IPS-20b (cell line): ENCODE results near the gene CDH18.
A peak's percentile ranks its signal among the peaks of the same experiment; 100 is the strongest.

Experiments used
- H3K27ac ChIP-seq: one replicate; pipeline ENCODE4 v1.5.1; 2013; ENCODE audit warnings: low read length
- H3K27me3 ChIP-seq: 2 replicates; pipeline ENCODE4 v1.6.1; 2013; ENCODE audit warnings: mild to moderate bottlenecking, low read length, inconsistent platforms; ENCODE audit not compliant: insufficient read depth
- H3K36me3 ChIP-seq: 2 replicates; pipeline ENCODE4 v1.6.1; 2013; ENCODE audit warnings: low read depth, mild to moderate bottlenecking, inconsistent platforms, low read length, moderate library complexity; ENCODE audit not compliant: insufficient read depth
- H3K4me1 ChIP-seq: 2 replicates; pipeline ENCODE4 v1.6.1; 2013; ENCODE audit warnings: mild to moderate bottlenecking, control low read depth, inconsistent platforms, low read length, moderate library complexity; ENCODE audit not compliant: insufficient read depth
- H3K4me3 ChIP-seq: 2 replicates; pipeline ENCODE4 v1.5.1; 2013; ENCODE audit warnings: mild to moderate bottlenecking, low read length, inconsistent platforms
- H3K9ac ChIP-seq: 2 replicates; pipeline ENCODE4 v1.6.1; 2013; ENCODE audit warnings: low read depth, mild to moderate bottlenecking, inconsistent platforms, low read length, moderate library complexity
- H3K9me3 ChIP-seq: 2 replicates; pipeline ENCODE4 v1.6.1; 2013; ENCODE audit warnings: mild to moderate bottlenecking, low read depth, low read length, inconsistent platforms; ENCODE audit not compliant: insufficient read depth

Gene CDH18

GRCh38 chr5:19713740-19714139 lies 274.3 kb downstream of the CDH18 start:
- H3K4me1 ChIP-seq: no peaks in the 10 kb centered on the region
- no peak overlapping the region for H3K4me3 ChIP-seq
- no peaks in the 10 kb centered on the region for H3K36me3 ChIP-seq
- H3K9ac ChIP-seq: no peak overlapping the region
- H3K9me3 ChIP-seq: peaks cover 3% of the 10 kb centered on the region; the same call in 1 of the 2 replicates
- no peak overlapping the region for H3K27ac ChIP-seq
- H3K27me3 ChIP-seq: no peaks in the 10 kb centered on the region

GRCh38 chr5:19709403-19709802 lies 278.6 kb downstream of the CDH18 start:
- no peaks in the 10 kb centered on the region for H3K4me1 ChIP-seq
- no peaks in the 10 kb centered on the region for H3K36me3 ChIP-seq
- no peak overlapping the region for H3K9ac ChIP-seq
- no peak overlapping the region for H3K4me3 ChIP-seq
- H3K27ac ChIP-seq: no peak overlapping the region
- H3K9me3 ChIP-seq: peaks cover 3% of the 10 kb centered on the region
- H3K27me3 ChIP-seq: no peaks in the 10 kb centered on the region

DNA sequence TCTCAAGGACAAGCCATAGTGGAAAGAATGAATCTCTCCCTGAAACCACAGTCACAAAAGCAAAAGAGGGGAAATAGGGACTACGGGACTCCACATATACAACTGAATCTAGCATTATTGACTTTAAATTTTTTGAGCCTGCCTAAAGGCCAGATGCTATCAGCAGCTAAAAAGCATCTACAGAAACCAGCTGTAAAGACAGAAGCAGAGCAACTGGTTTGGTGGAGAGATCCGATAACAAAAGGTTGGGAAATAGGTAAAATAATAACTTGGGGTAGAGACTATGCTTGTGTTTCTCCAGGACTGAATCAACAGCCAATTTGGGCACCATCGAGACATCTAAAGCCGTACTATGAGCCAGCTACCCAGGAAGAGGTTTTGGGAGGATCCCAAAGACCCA lies 281.2 kb downstream of the CDH18 start:
- Histone ChIP-seq H3K9me3 (peaks cover 14% of the 10 kb centered on the region), H3K36me3 (no peaks in the 10 kb centered on the region), H3K4me3 (no peak overlapping the region), H3K9ac (no peak overlapping the region), H3K27ac (no peak overlapping the region), H3K27me3 (no peaks in the 10 kb centered on the region), H3K4me1 (no peaks in the 10 kb centered on the region)

GRCh38 chr5:19701731-19702130 lies 286.3 kb downstream of the CDH18 start:
- no peak overlapping the region for H3K9ac ChIP-seq
- H3K4me3 ChIP-seq: no peak overlapping the region
- H3K27ac ChIP-seq: no peak overlapping the region
- H3K36me3 ChIP-seq: no peaks in the 10 kb centered on the region
- H3K27me3 ChIP-seq: no peaks in the 10 kb centered on the region
- H3K4me1 ChIP-seq: no peaks in the 10 kb centered on the region
- peaks cover 13% of the 10 kb centered on the region; the same call in 1 of the 2 replicates for H3K9me3 ChIP-seq

GRCh38 chr5:19694949-19695611 lies 292.9 kb downstream of the CDH18 start:
- no peak overlapping the region for H3K4me3 ChIP-seq
- no peaks in the 10 kb centered on the region for H3K9me3 ChIP-seq
- no peak overlapping the region for H3K27ac ChIP-seq
- H3K9ac ChIP-seq: no peak overlapping the region
- H3K36me3 ChIP-seq: no peaks in the 10 kb centered on the region
- no peaks in the 10 kb centered on the region for H3K27me3 ChIP-seq
- H3K4me1 ChIP-seq: peaks cover 12% of the 10 kb centered on the region; the same call in 1 of the 2 replicates

- Histone ChIP-seq H3K4me1 (peaks cover 12% of the 10 kb centered on the region; the same call in 1 of the 2 replicates), H3K27me3 (no peaks in the 10 kb centered on the region), H3K9ac (0 out of 2 replicates have a peak overlapping the region, but pooled peaks have one; percentile 42), H3K4me3 (peak overlapping the region; percentile 43; the same call in 1 of the 2 replicates), H3K9me3 (no peaks in the 10 kb centered on the region), H3K27ac (peak overlapping the region; percentile 89), H3K36me3 (no peaks in the 10 kb centered on the region)
Measured at GRCh38 chr5:19690978-19691377, 297.0 kb downstream of the CDH18 start.

DNA sequence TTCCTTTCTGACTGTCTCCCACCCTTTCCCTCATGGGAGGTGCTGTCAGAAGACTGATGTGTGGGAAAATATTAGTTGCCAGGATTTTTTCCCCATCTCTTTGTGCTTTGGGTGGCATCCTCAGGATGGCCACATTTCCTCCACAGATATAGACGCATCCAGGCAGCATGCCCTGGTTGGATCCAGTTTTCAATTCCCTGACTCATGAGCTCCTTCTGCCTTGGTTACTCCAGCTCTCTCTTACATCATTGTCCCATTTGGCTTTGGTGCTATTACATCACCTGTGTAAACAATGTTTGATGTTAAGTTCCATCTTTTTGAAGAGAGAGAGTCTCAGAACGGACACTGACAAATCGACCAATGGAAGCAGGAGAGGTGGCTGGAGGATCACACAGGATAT lies 302.5 kb downstream of the CDH18 start:
- Histone ChIP-seq H3K27me3 (no peaks in the 10 kb centered on the region), H3K4me3 (no peak overlapping the region), H3K36me3 (no peaks in the 10 kb centered on the region), H3K4me1 (peaks cover 2% of the 10 kb centered on the region; the same call in 1 of the 2 replicates), H3K27ac (no peak overlapping the region), H3K9me3 (no peaks in the 10 kb centered on the region), H3K9ac (no peak overlapping the region)

DNA sequence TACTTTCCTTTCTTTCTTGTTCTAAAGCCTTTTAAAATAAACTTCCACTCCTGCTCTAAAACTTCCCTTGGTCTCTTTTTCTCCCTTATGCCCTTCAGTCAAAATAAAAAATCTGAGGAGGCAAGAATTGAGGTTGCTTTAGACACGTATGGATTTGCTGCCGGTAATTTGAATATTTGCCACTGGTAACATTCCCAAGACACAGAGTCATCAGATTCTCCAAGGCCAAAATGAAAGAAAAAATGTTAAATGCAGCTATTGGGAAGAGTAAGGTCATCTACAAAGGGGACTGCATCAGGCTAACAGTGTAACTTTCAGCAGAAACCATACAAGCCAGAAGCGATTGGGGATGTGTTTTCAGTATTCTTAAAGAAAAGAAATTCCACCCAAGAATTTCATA lies 311.1 kb downstream of the CDH18 start:
- Histone ChIP-seq H3K36me3 (no peaks in the 10 kb centered on the region), H3K4me1 (no peaks in the 10 kb centered on the region), H3K27me3 (no peaks in the 10 kb centered on the region), H3K9ac (no peak overlapping the region), H3K27ac (no peak overlapping the region), H3K9me3 (no peaks in the 10 kb centered on the region), H3K4me3 (no peak overlapping the region)

- H3K27ac ChIP-seq: no peak overlapping the region
Measured at GRCh38 chr5:19660679-19661078, 327.3 kb downstream of the CDH18 start.

DNA sequence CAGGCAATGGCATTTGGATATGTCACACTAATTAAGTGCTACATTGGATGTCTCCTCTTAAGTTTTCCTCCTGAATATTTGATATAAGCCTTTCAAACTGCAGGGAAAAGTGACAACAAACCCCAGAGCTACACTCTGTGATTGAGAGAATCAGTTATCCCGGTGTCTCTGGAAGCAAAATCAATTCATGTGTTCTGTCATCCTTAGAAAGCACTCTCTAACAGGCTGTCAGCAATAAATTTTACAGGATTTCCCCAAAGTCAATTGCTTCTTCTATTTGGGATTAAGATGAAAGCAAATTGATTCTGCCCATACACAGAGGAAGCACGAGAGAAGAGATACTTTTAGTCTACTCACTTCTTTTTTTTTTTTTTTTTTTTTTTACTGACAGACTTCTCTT lies 332.4 kb downstream of the CDH18 start:
- no peaks in the 10 kb centered on the region for H3K36me3 ChIP-seq
- H3K4me3 ChIP-seq: no peak overlapping the region
- H3K4me1 ChIP-seq: no peaks in the 10 kb centered on the region
- no peak overlapping the region for H3K9ac ChIP-seq
- H3K27me3 ChIP-seq: no peaks in the 10 kb centered on the region
- no peak overlapping the region for H3K27ac ChIP-seq
- no peaks in the 10 kb centered on the region for H3K9me3 ChIP-seq

More at GRCh38 chr5:19660679-19661078, 327.3 kb downstream of the CDH18 start:
- no peak overlapping the region for H3K9ac ChIP-seq
- H3K27me3 ChIP-seq: no peaks in the 10 kb centered on the region
- no peaks in the 10 kb centered on the region for H3K36me3 ChIP-seq
- H3K4me3 ChIP-seq: no peak overlapping the region
- peaks cover 2% of the 10 kb centered on the region; the same call in 1 of the 2 replicates for H3K4me1 ChIP-seq
- no peaks in the 10 kb centered on the region for H3K9me3 ChIP-seq

DNA sequence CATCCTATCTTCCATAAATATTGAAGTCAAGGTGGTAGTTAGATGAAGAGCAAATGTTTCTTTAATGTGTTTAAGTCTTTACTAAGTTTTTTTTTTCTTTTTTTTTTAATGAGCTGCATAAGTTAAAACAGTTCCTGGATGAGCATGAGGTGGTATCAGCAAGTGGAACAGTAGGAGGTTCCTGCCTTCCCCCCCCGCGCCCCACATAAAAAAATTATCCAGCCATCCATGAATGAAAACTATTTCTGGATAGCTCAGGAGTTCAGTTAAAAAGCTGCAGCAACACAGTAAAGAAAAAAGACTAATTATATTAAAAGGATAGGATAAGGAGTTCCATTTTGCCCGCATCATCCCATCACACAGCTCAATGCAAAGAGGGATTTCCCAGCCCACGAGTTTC lies 349.5 kb downstream of the CDH18 start:
- H3K27ac ChIP-seq: no peak overlapping the region

DNA sequence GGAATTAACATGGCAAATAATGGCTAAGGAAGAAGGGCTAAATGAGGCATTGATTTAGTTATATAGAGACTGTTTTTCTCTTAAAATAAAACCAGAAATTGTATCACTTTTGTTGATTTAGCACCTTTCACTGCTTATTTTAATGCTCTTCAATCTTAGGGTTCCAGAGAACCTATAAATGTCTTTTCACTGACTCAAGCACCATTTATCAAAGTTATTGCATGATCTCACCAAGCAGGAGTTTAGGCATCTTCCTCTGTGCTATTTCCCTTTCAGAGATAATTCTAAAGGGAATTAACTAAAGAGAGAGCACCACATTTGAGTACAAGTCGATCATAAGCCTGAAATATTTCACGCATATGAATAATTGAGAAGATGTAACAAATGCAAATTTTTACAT lies 357.1 kb downstream of the CDH18 start:
- no peaks in the 10 kb centered on the region for H3K4me1 ChIP-seq
- H3K27ac ChIP-seq: no peak overlapping the region
- no peak overlapping the region for H3K9ac ChIP-seq
- H3K4me3 ChIP-seq: no peak overlapping the region
- H3K36me3 ChIP-seq: no peaks in the 10 kb centered on the region
- H3K9me3 ChIP-seq: no peaks in the 10 kb centered on the region
- H3K27me3 ChIP-seq: no peaks in the 10 kb centered on the region

More for the DNA sequence above, 349.5 kb downstream of the CDH18 start:
- H3K9me3 ChIP-seq: no peaks in the 10 kb centered on the region
- no peaks in the 10 kb centered on the region for H3K4me1 ChIP-seq
- H3K9ac ChIP-seq: no peak overlapping the region
- no peaks in the 10 kb centered on the region for H3K36me3 ChIP-seq
- no peaks in the 10 kb centered on the region for H3K27me3 ChIP-seq
- H3K4me3 ChIP-seq: no peak overlapping the region
